Mononuclear cell (primary cell): ENCODE data around the gene NCAM2. TPM values are rescaled to one million over a fixed set of nuclear protein-coding genes. Genes with fewer than 3 reads are reported as not detected.

Experiments used
- H3K27me3 ChIP-seq: 2 replicates; pipeline ENCODE4 v1.6.0; 2011; ENCODE audit warnings: low read length, control low read depth; ENCODE audit not compliant: insufficient read depth
- H3K4me1 ChIP-seq: 2 replicates; pipeline ENCODE4 v1.5.1; 2011; ENCODE audit warnings: mild to moderate bottlenecking, low read length, control low read depth; ENCODE audit not compliant: insufficient read depth
- H3K4me3 ChIP-seq: 2 replicates; pipeline ENCODE4 v1.5.1; 2011; ENCODE audit warnings: mild to moderate bottlenecking, low read length, moderate library complexity
- H3K9me3 ChIP-seq: 2 replicates; pipeline ENCODE4 v1.5.1; 2011; ENCODE audit warnings: low read depth, mild to moderate bottlenecking, control low read depth, low read length
- total RNA-seq: library from RNA; depleted of rRNA; stranded (reverse); fragments of >200 nt; gene quantifications from one replicate; pipeline ENCODE4 v1.2.3, GENCODE V29; 2012

Gene NCAM2
- total RNA-seq, 1 donor = 0.10 TPM

DNA sequence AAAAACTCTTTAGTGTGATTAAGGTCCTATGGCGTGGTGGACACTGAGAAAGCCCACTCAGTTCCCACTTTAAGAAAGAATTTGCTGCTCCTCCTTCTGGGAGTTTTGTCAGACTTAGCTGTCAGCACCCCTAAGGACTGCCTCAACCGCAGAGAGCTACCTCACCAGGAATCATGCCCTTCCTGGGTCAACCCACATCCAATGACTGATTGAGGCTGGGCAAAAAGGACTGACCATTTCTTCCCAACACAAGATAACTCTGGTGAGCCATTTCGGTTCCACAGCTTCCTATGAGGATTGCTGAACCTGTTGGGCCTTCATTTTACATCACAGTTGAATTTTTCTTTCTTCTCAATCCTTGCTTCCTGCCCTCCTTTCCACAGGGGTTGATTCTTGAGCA, 197.9 kb downstream of the NCAM2 start:
- H3K9me3 ChIP-seq = no peaks in the 10 kb centered on the region
- H3K4me3 ChIP-seq = no peak overlapping the region
- no peaks in the 10 kb centered on the region for H3K27me3 ChIP-seq
- H3K4me1 ChIP-seq = no peaks in the 10 kb centered on the region

DNA sequence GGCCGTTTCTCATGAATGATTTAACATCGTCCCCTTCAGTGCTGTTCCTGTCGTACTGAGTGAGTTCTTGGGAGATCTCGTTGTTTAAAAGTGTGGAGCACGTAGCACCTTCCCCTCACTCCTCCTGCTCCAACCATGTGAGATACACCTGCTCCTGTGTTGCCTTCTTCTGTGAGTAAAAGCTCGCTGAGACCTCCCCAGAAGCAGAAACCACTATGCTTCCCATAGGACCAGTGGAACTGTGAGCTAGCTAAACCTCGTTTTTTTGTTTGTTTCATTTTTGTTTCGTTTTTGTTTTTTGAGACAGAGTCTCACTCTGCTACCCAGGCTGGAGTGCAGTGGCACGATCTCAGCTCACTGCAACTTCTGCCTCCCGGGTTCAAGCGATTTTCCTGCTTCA, 198.6 kb downstream of the NCAM2 start:
- H3K9me3 ChIP-seq = no peaks in the 10 kb centered on the region
- no peak overlapping the region for H3K4me3 ChIP-seq
- no peaks in the 10 kb centered on the region for H3K27me3 ChIP-seq
- H3K4me1 ChIP-seq = no peaks in the 10 kb centered on the region

DNA sequence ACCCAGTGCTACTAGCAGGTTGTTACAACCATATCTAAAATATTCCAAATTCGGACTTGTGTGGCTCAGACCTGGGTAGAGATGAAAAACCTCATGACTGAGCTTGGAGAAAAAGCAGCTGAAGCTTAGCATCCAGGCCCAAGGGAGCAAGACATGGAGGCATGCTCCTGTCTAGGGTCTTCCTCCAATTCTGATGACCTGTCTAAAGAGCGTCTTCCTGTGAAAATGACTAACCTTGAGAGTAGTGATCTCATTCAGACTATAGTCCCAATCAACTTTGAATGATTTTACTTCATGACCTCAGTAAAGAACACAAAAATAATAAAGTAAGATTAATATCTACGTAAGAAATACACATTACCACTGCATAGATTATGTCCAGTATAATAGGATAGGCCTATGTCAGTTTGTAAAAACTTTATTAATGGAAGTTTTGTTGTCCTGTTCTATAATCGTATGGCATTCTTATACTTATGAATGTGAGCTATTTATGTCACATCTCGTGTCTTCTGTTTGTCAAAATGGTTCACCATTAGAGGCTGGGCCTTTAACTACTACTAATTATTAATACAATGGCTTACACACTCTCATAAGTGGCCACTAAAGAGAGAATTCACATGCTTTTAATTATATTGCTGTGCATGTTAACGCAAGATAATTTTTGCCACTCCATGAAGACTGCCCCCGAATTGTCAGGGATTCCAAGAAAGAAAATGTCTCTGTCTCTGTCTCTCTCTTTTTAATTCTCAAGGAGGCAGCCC, 201.3 kb downstream of the NCAM2 start:
- Histone ChIP-seq H3K4me3 (no peak overlapping the region), H3K9me3 (no peaks in the 10 kb centered on the region), H3K4me1 (no peaks in the 10 kb centered on the region), H3K27me3 (no peaks in the 10 kb centered on the region)

DNA sequence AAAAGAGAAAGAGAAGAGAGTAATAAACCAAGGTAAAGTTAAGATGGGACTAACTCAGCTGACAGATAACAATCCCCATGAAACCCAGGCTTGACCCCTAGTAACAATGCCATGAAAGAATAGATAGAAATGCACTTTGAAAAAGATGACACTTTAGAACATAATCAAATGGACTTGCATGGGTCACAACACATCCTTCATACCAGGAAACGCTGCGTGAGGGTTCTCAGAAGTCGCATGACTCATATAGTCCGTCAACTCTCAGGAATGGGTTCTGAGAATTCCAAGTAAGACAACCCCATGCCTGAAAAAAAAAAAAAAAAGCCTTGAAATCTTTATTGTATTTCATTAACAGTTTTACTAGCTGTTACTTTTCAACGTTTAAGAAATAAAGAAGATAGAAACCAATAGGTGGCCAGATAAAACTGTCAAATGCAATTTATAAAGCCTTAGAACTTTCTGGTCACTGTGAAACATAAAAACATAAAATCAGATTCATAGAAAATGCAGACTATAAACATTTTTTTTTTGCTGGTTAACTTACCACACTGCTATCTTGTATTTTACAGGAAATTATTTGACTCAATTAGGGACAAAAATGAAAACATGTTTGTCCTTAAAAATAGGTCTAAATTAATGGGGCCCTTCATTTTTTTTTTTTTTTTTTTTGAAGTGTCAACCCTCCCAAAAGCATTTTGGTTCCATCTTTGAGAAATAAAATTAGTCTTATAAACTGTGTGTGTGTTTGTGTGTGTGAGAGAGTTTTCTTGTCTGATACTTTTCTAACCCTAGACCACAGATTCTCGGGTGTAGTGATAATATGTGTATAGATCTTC, 202.1 kb downstream of the NCAM2 start:
- Histone ChIP-seq H3K4me3 (peak overlapping the region; percentile 10), H3K27me3 (no peaks in the 10 kb centered on the region), H3K4me1 (no peaks in the 10 kb centered on the region), H3K9me3 (no peaks in the 10 kb centered on the region)

DNA sequence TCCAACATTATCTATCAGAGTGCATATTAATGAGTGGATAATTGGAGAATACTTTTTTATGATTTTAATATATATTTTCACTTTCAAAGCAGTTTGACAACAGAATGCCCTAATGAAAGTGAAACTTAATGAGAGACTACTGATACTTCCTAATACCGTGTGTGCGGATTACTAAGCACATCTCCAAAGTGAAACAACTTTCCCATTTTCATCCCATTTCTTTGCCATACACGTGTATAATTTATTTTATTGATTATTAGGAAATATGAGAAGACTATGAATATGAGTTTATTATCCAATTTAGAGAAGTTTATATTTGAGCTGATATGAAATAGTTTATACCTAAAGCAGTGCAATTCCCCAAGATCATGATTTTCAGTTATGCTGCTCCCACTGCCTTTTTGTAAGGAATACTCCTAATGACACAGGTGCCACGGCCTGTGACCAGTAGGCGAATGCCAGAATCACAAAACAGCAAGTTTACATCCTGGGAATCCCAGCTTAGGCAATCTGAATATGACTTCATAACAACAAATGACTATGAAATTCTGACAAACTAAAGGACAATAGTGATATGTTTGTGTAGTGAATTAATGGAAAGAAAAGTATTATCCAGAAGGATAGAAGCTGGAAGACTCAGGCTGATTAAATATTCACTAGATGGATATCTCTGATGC, 202.9 kb downstream of the NCAM2 start:
- H3K4me3 ChIP-seq = peak overlapping the region; percentile 10
- no peaks in the 10 kb centered on the region for H3K4me1 ChIP-seq
- H3K27me3 ChIP-seq = no peaks in the 10 kb centered on the region

DNA sequence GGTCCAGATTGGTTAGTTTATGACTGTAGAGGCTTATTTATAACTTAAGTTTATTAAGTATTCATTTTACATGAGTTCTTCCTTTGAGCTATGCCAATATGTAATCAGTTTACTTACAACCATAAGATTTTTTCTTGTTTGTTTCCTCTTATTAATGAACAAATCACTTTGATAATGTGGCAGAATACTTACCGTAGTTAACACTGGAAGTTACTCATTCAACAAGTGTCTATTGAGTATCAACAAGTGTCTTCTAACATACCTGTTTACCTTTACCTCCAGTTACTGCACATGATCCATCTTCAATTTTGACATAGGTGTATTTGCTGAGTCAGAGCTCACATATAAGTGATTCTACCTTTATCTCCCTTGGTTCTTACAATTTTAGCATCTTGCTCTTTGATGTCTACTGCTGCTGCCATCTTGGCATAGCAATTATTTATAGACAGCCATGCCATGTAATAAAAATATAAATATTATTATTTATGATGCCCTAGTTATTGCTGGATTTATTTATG, 205.7 kb downstream of the NCAM2 start:
- Histone ChIP-seq H3K4me3 (no peak overlapping the region), H3K9me3 (no peaks in the 10 kb centered on the region), H3K27me3 (no peaks in the 10 kb centered on the region), H3K4me1 (no peaks in the 10 kb centered on the region)

More for the DNA sequence above, 202.9 kb downstream of the NCAM2 start:
- H3K9me3 ChIP-seq = no peaks in the 10 kb centered on the region

DNA sequence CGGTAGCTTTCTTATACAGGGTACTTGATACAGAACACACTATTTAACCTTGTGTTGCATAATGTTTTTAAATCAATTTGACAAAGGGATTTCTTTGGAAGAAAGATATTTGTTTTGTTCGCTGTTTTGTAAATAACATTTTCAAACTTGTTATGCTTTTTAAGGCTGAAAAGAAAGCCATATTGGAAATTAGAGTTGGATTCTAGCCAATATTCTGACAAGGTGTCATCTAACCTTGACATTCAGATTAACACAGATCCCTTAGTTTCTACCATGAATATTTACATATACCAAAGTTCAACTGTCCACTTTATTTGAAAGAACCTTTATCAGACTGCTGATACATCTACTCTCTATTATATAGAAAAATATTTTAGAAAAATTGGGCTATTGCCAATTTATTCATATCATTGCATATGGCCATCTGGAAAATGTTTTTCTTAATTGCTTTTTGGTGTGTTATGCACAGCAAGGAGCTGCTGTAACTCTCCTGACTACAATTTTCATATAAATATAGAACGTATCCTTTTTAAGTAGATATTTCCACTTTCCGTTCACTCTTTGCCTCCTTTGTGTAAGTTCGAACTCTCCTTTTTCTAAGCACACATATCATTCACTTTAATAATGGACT, 206.3 kb downstream of the NCAM2 start:
- Histone ChIP-seq H3K9me3 (no peaks in the 10 kb centered on the region), H3K4me3 (no peak overlapping the region), H3K27me3 (no peaks in the 10 kb centered on the region), H3K4me1 (no peaks in the 10 kb centered on the region)

DNA sequence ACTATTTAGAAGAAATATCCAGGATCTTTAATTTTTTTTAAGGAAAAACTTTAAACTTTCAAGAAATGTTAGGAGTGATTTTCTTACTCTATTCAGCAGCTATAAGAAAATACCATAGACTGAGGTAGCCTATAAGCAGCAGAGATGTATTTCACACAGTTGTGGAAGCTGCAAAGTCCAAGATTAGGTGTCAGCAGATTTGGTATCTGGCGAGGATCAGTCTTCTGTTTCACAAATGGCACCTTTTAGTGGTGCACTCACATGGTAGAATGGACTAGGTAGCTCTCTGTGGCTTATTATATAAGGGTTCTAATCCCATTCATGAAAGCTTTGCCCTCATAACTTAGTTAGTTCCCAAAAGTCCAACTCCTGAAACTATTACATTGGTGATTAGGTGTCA, 207.4 kb downstream of the NCAM2 start:
- no peaks in the 10 kb centered on the region for H3K9me3 ChIP-seq
- no peaks in the 10 kb centered on the region for H3K4me1 ChIP-seq
- no peak overlapping the region for H3K4me3 ChIP-seq
- no peaks in the 10 kb centered on the region for H3K27me3 ChIP-seq

DNA sequence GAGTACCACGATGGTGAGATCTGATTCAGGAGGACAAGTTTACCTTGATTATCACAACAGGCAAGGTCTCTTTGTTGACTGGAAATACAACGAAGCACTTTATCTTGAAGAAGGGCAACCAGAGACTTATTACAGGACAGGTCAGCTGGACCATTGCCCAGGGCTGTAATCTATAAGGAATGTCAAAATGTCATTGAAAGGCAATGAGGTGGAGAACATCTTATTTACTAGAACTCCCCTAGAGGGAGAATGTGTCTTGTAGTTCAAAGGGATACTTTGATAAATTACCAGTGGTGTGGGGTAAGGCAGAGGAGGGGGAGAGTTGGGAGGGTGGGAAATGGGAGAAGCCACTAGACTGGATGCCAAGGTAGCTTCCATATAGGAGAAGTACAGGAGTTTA, 212.3 kb downstream of the NCAM2 start:
- no peaks in the 10 kb centered on the region for H3K27me3 ChIP-seq

DNA sequence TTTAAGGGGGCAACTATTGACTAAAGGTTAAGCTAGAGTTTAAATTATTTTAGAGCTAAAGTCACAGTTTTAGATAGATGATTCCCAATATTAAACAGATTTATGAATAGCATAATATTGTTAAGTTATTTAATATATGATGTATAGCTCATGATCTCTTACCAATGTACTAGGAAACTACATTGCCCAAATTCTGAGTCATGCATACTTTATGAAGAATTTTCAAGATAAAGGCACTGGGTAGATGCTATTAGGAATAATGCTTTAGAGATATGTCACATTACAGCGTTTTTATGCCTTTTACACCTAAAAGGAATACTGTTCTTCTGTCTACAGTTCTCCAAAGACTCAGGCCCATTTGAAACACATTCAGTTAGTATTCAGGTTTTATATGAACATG, 215.1 kb downstream of the NCAM2 start:
- no peaks in the 10 kb centered on the region for H3K4me1 ChIP-seq
- no peak overlapping the region for H3K4me3 ChIP-seq
- H3K27me3 ChIP-seq = no peaks in the 10 kb centered on the region
- no peaks in the 10 kb centered on the region for H3K9me3 ChIP-seq

More for the DNA sequence above, 212.3 kb downstream of the NCAM2 start:
- Histone ChIP-seq H3K9me3 (no peaks in the 10 kb centered on the region), H3K4me3 (no peak overlapping the region), H3K4me1 (no peaks in the 10 kb centered on the region)

DNA sequence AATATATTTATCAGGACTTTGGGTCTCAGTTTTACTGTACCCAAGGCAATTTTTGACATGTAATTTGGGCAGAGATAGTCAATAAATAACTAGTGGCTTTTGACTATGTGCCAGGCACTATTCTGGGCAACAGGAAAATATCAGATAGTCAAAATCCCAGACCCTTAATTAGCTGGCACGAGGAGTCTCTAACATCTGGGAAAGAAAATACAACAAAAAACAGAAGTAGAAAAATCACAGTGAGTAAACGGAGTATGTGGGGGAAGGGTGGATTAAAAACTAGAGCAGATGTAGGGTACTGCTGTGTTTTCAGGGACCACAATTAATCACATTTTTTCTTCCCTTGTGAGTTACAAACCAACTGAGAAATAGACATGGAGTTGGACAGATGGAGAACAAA, 217.8 kb downstream of the NCAM2 start:
- no peak overlapping the region for H3K4me3 ChIP-seq
- H3K9me3 ChIP-seq = no peaks in the 10 kb centered on the region
- H3K27me3 ChIP-seq = no peaks in the 10 kb centered on the region
- no peaks in the 10 kb centered on the region for H3K4me1 ChIP-seq

DNA sequence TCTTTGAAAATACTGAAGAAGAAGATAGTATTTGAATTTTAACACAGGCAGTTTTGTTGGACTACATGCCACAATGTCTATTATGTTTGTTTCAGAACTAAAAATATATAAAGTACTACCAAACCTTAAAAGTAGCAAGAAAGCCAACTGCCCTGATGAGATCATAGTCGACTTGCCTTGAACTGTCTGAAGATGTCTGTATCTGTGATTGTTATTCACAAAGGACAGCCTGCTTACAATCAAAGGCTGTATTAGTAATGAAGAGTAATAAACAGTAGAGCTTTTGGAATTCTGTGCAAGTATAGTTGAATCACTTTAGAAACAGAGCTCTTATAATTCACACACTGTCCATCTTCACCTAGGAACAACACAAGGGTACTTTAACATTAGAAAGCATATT, 228.3 kb downstream of the NCAM2 start:
- no peak overlapping the region for H3K4me3 ChIP-seq

DNA sequence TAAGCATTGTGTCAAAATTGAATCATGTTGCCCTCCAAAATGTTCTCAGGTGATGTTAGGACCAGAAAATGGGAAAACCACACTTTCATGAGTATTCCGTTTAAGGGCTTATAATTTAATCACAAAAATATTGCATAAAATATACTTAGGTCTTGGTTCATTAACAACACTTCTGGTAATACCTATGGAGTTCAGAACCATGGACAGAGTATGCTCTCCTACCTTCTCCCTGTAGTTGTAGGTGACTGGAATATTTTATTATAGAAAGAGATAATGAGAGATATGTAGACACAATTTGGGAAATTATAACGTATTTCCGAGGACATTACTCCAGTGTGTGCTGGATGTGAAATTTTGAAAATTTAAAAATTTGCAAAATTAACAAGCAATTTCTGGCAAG, 232.5 kb downstream of the NCAM2 start:
- no peak overlapping the region for H3K4me3 ChIP-seq
- H3K27me3 ChIP-seq = no peaks in the 10 kb centered on the region
- no peaks in the 10 kb centered on the region for H3K4me1 ChIP-seq
- no peaks in the 10 kb centered on the region for H3K9me3 ChIP-seq

More for the DNA sequence above, 228.3 kb downstream of the NCAM2 start:
- Histone ChIP-seq H3K9me3 (no peaks in the 10 kb centered on the region), H3K27me3 (no peaks in the 10 kb centered on the region), H3K4me1 (no peaks in the 10 kb centered on the region)

DNA sequence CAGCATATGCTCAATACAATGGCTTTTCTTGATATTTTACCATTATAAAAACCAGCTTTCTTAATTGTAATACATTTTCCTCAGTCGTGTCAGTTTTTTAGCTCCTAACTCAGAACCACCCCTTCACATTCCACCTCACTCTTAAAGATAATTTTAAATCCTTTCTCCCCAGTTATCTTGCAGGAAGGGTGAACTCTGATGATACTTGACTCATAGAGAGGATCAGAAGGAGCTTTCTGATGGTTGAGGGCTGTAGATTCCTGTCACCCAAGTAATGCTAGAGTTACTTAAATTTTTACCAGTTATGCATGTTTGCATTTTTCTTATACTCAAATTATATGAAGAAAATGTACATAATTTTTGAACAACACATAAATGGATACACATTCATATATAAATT, 233.7 kb downstream of the NCAM2 start:
- Histone ChIP-seq H3K9me3 (no peaks in the 10 kb centered on the region), H3K4me3 (no peak overlapping the region), H3K27me3 (no peaks in the 10 kb centered on the region), H3K4me1 (no peaks in the 10 kb centered on the region)

DNA sequence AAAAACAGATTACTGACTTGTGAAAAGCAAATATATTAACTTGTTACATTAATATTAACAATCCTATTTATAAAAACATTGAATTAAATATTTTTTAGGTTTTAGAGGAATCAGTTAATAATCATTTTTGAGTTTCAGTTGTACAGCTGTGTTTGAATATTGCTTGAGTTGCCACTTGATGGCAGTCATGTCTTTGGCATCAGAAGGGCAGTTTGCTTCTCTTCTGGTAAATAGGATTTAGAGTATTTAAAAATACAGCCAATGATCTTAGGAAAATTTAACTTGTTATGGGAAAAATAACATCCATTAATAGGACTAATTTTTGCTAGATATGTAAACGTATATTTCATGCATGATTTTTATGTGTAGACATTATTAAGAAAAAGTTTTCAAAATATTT, 234.1 kb downstream of the NCAM2 start:
- H3K9me3 ChIP-seq = no peaks in the 10 kb centered on the region
- no peaks in the 10 kb centered on the region for H3K27me3 ChIP-seq
- H3K4me3 ChIP-seq = no peak overlapping the region
- no peaks in the 10 kb centered on the region for H3K4me1 ChIP-seq
